ENCODE measurements around the gene ACSS2. TPM values are rescaled to one million over a fixed set of nuclear protein-coding genes. Genes with fewer than 3 reads are reported as not detected.

The ACSS2 gene
- total RNA-seq, 4 donors from 2014 or later: 58.9 to 114 (median 85.3) TPM

- Histone ChIP-seq H3K27ac (no peak overlapping the region), H3K4me1 (no peaks in the 10 kb centered on the region), H3K9me3 (no peaks in the 10 kb centered on the region), H3K36me3 (no peaks in the 10 kb centered on the region), H3K4me3 (no peak overlapping the region), H3K27me3 (no peaks in the 10 kb centered on the region)
- no peak for DNase-seq (ENCODE audit: low spot score in 2 of 2)
- WGBS: 81% methylated on average over 10 of the region's 10 CpGs
- no peak for TF ChIP-seq POLR2AphosphoS5 (IDR thresholded peaks at IDR 0.05)
- TF ChIP-seq EP300 (IDR thresholded peaks at IDR 0.05): no peak
- no peak for TF ChIP-seq POLR2A (IDR thresholded peaks at IDR 0.05)
- no peak for TF ChIP-seq CTCF (IDR thresholded peaks at IDR 0.05)
Observed at GRCh38 chr20:34971561-34972235, 95.3 kb downstream of the ACSS2 start.

- WGBS: 87% methylated on average over 4 of the region's 4 CpGs
- no peaks in the 10 kb centered on the region for H3K9me3 ChIP-seq
- DNase-seq (ENCODE audit: low spot score in 2 of 2): no peak
Observed at GRCh38 chr20:34974246-34974645, 97.8 kb downstream of the ACSS2 start.

DNA sequence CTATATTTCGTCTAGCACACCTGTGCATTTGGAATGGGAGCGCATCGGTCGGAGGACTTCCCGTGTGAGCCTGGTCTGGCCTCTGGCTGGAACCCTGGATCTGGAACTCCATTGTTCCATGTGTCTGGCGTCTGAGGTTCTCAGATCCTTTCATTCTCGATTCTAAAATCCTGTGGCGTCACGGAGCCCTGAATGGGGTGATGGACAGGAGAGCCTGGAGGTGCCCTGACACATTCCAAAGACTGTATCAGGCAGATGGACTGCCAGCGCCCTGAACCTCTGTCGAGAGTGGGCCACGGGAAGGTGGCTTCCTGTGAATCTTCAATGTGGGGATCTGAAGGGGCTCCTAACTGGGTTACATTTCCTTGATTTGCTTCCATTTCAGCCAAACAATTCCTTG is 99.9 kb downstream of the ACSS2 start:
- TF ChIP-seq CTCF (IDR thresholded peaks at IDR 0.05) (no peak), EP300 (IDR thresholded peaks at IDR 0.05) (no peak), POLR2A (IDR thresholded peaks at IDR 0.05) (no peak), POLR2AphosphoS5 (IDR thresholded peaks at IDR 0.05) (no peak)
- no peak overlapping the region for H3K27ac ChIP-seq
- H3K36me3 ChIP-seq: no peaks in the 10 kb centered on the region
- DNase-seq (ENCODE audit: low spot score in 2 of 2): no peak
- H3K4me3 ChIP-seq: no peak overlapping the region
- H3K27me3 ChIP-seq: no peaks in the 10 kb centered on the region
- H3K4me1 ChIP-seq: no peaks in the 10 kb centered on the region
- 79% methylated on average over 12 of the region's 12 CpGs for WGBS
- H3K9me3 ChIP-seq: no peaks in the 10 kb centered on the region

More at GRCh38 chr20:34974246-34974645, 97.8 kb downstream of the ACSS2 start:
- H3K4me1 ChIP-seq: no peaks in the 10 kb centered on the region
- no peak overlapping the region for H3K27ac ChIP-seq
- no peaks in the 10 kb centered on the region for H3K36me3 ChIP-seq
- H3K4me3 ChIP-seq: no peak overlapping the region
- TF ChIP-seq CTCF (IDR thresholded peaks at IDR 0.05) (no peak), POLR2AphosphoS5 (IDR thresholded peaks at IDR 0.05) (no peak), EP300 (IDR thresholded peaks at IDR 0.05) (no peak), POLR2A (IDR thresholded peaks at IDR 0.05) (no peak)
- H3K27me3 ChIP-seq: no peaks in the 10 kb centered on the region

Other genes starting within 250 kb of the ACSS2 start
- 10 to 100 TPM; 13.6 to 21.7 (median 16.2) TPM for gene PIGU, start 199.5 kb upstream of the ACSS2 start, total RNA-seq
- gene TP53INP2, start 172.3 kb upstream of the ACSS2 start, total RNA-seq: 10 to 100 TPM in 2 of 4 donors, 1 to 10 TPM in 2; 8.1 to 19.4 (median 10.7) TPM
- gene NCOA6, start 51.0 kb upstream of the ACSS2 start, total RNA-seq: 10 to 100 TPM; 27.7 to 48.4 (median 40.5) TPM
- 10 to 100 TPM in 3 of 4 donors, 1 to 10 TPM in 1; 4.3 to 13.1 (median 11.1) TPM for gene GGT7, start 3.8 kb upstream of the ACSS2 start, total RNA-seq
- 10 to 100 TPM; 56.5 to 86.7 (median 75.2) TPM for gene GSS, start 79.2 kb downstream of the ACSS2 start, total RNA-seq
- gene MYH7B, start 79.3 kb downstream of the ACSS2 start, total RNA-seq: under 1 TPM in 3 of 4 donors, not detected in 1; 0.18 to 0.97 (median 0.30) TPM
- gene TRPC4AP, start 216.2 kb downstream of the ACSS2 start, total RNA-seq: 10 to 100 TPM; 48.4 to 87.3 (median 57.8) TPM